Epithelial cell of esophagus (primary cell): ENCODE measurements around the gene SCAF8.

Experiments used
- DNase-seq: peaks from one replicate; pipeline ENCODE4 v3.0.0; 2010; ENCODE audit warnings: low read depth
- H3K4me3 ChIP-seq: 2 replicates; pipeline ENCODE4 v1.5.1; 2011; ENCODE audit warnings: mild to moderate bottlenecking, low read length, control low read depth
- CTCF ChIP-seq: IDR thresholded peaks from 2 replicates; pipeline ENCODE4 v1.5.1; 2011; ENCODE audit warnings: low read depth, mild to moderate bottlenecking, low read length, control low read depth, inconsistent platforms; ENCODE audit not compliant: insufficient read depth; ENCODE audit errors: missing control alignments

SCAF8 gene

DNA sequence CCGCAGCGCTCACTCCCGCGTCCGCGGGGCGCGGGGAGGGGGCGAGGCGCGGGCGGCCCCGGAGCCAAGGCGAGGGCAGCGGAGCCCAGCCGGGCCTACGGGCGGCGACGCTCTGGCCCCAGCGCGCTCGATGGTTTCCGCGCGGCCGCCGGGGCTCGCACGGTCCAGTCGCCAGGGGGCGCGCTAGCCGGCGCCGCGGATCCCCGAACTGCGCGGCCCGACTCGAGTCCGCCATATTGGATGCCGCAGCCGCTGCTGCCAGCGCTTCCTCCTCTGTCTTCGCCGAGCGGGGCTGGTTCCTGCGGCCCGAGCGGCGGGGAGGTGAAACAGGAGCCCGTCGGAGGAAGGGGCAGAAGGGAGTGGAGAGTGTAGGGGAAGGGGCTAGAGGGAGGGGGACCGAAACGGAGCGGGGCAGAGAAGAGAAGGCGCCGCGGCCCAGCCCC is at the start of gene SCAF8:
SCAF8 (plus strand) TSS at position 234 of the 443 bp plus-strand sequence. CDS start 485 bp downstream, outside the sequence.
- H3K4me3 ChIP-seq, result peak within 1 kb of the TSS; percentile 72
- TF ChIP-seq CTCF, result peak; percentile 32
- peak; percentile 81 for DNase-seq

- TF ChIP-seq CTCF, result no peak
- peak; percentile 12 for DNase-seq
- no peak overlapping the region for H3K4me3 ChIP-seq
Measured at GRCh38 chr6:154683756-154684523, 49.3 kb upstream of the SCAF8 start.

DNA sequence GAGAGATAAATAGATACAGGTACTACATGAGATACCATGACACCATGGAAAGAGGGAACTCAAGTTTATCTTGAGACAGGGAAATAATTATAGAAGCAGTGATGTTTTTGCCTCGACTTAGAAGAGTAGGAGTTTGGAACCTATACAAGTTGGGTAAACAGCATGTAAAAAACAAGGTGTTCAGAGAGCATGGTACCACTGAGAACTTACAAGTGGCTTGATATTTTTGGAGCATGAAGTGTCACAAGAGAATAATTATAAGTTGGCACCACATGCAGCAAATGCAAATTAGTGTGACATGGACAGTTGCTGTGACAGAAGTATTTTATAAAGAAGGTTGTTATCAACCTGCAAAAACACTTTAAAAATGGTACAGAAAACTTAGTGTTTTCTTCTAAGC is 47.1 kb upstream of the SCAF8 start:
- H3K4me3 ChIP-seq, result no peak overlapping the region
- no peak for TF ChIP-seq CTCF
- DNase-seq, result no peak

DNA sequence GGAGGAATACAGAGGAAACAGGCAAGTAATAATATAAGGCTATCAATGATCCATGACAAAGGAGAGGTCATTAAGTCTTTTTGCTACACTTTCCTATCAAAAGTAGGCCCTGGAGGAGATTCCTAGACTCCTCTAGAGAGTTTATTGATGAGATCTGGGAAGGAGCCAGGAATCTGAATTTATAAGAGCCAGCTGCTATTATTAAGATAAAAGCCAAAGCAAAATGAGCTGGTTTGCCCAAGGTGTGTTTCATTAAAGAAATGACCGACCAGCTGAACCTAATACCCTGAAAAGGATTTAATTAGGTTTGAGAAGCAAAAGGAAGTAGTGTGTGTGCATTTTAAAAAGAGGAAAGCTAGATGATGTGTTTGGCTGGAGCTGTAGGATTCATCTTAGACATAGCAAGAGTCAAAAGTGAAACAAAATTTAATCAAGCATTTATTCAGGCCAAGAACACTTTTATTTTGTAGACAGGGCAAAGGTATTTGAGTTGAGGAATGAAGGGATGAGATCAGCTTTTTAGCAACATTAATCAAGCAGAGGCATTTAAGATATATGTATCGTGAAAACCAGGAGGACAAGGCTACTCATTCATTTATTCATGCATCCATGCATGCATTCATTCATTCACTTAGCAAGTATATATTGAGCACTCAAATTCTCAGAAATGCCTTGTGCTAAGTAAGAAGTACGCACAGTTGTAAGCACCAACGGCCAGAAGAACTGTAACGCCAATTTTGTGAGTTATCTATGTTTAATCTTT is 43.5 kb upstream of the SCAF8 start:
- H3K4me3 ChIP-seq, result no peak overlapping the region
- DNase-seq, result no peak
- TF ChIP-seq CTCF, result no peak

- H3K4me3 ChIP-seq, result no peak overlapping the region
- TF ChIP-seq CTCF, result no peak
- DNase-seq, result no peak
Measured at GRCh38 chr6:154690857-154691256, 42.4 kb upstream of the SCAF8 start.

DNA sequence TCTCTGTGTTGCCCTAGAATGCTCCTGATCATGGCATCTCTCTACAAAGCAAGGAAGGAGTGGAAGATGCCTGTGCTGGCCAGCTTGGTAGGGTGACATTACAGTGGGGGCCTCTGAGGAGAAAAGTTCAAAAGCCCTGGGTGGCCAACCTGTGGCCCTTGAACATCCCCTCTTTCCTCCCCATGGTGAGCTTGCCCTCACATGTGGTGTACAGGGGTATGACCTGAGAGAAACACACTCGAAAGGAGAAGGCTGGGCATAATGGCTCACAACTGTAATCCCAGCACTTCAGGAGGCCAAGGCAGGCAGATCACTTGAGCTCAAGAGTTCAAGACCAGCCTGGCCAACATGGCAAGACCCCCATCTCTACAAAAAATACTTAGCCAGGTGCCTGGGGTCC is 36.6 kb upstream of the SCAF8 start:
- DNase-seq, result no peak
- H3K4me3 ChIP-seq, result no peak overlapping the region
- no peak for TF ChIP-seq CTCF
